ENCODE measurements around the gene ARAP3. TPM values are rescaled to one million over a fixed set of nuclear protein-coding genes. Genes with fewer than 3 reads are reported as not detected.
A peak's percentile ranks its signal among the peaks of the same experiment; 100 is the strongest.

ARAP3 gene
- total RNA-seq, 1 donor from 2014 or later, result 17.4 TPM

DNA sequence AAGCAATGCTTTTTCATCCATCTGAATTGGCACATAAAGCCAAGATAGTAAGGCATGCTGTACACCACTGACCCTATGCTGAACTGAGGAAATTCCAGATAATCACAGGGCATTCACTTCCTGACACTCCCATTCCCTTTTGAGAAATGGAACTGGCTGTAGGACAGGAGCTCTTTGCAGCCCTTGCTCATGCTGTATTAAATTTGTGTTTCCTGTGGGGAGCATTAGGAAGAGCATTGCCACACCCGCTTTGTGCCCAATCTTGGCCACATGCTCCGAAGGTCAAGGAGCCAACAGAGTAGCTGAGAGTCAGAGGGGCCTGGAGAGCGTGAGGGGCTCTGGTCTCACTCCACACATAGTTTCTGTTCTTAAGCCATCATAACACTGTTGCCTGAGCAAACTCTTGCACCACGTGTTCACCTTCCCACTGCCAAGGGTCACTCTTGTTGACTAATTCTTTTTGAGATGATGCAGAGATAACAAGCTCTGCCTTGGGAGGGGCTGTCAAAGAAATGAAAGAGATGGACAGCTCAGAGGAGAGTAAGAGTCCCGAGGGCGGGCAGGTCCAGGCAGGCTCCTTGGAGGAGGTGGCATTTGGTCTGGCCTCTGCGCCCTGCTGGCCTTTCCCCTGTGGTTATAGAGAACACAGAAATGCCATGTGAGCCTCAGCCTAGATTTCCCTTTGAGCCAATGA, 31.7 kb upstream of the ARAP3 start:
- FAIRE-seq, result no peak
- peak; percentile 20 for DNase-seq (ENCODE audit: low read depth)
- no peak overlapping the region for H3K9ac ChIP-seq (ENCODE audit: low read length)

DNA sequence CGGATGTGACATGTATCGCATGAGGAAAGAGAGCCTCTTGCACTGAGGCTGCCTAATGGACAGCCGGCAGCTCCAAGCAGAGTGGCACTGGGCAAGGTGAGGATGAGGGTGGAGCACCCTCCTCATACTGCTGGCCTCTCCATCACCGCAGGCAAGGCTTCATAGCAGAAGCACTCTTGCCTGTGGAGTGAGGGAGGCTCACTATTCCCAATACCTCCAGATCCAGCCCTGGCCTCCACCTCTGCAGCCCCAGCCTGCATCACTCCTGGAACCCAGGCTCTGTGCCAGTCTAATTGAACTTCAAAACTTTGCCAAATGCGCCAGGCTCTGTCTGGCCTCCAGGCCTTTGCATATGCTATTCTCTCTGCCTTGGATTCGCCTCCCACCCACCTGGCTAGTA, 29.7 kb upstream of the ARAP3 start:
- no peak overlapping the region for H3K9ac ChIP-seq (ENCODE audit: low read length)
- Mint-ChIP-seq H3K4me1 (ENCODE audit: low read depth, unreplicated experiment) (peaks cover 24% of the 10 kb centered on the region), H3K27me3 (ENCODE audit: low read depth, unreplicated experiment) (peaks cover 21% of the 10 kb centered on the region), H3K27ac (ENCODE audit: unreplicated experiment) (no peak overlapping the region), H3K4me3 (ENCODE audit: unreplicated experiment) (no peak overlapping the region), H3K36me3 (ENCODE audit: low read depth, unreplicated experiment) (no peaks in the 10 kb centered on the region), H3K9me3 (ENCODE audit: unreplicated experiment) (no peaks in the 10 kb centered on the region)
- DNase-seq (ENCODE audit: low read depth), result no peak
- no peak overlapping the region for H2AFZ ChIP-seq (ENCODE audit: low read depth, low read length)
- no peaks in the 10 kb centered on the region for H3K79me2 ChIP-seq (ENCODE audit: insufficient read depth, low read length)
- no peaks in the 10 kb centered on the region for H3K36me3 ChIP-seq (ENCODE audit: insufficient read depth, low read length)
- H3K4me3 ChIP-seq (ENCODE audit: insufficient read depth, low read depth, low read length), result no peak overlapping the region
- H3K4me1 ChIP-seq (ENCODE audit: insufficient read depth, low read length), result peaks cover 5% of the 10 kb centered on the region
- H3K27me3 ChIP-seq (ENCODE audit: insufficient read depth, low read length), result peaks cover 8% of the 10 kb centered on the region
- H4K20me1 ChIP-seq (ENCODE audit: insufficient read depth, low read length), result no peaks in the 10 kb centered on the region
- no peak for TF ChIP-seq EZH2 (IDR thresholded peaks at IDR 0.05; ENCODE audit: insufficient read depth, low read length)
- TF ChIP-seq, protein P1, sequence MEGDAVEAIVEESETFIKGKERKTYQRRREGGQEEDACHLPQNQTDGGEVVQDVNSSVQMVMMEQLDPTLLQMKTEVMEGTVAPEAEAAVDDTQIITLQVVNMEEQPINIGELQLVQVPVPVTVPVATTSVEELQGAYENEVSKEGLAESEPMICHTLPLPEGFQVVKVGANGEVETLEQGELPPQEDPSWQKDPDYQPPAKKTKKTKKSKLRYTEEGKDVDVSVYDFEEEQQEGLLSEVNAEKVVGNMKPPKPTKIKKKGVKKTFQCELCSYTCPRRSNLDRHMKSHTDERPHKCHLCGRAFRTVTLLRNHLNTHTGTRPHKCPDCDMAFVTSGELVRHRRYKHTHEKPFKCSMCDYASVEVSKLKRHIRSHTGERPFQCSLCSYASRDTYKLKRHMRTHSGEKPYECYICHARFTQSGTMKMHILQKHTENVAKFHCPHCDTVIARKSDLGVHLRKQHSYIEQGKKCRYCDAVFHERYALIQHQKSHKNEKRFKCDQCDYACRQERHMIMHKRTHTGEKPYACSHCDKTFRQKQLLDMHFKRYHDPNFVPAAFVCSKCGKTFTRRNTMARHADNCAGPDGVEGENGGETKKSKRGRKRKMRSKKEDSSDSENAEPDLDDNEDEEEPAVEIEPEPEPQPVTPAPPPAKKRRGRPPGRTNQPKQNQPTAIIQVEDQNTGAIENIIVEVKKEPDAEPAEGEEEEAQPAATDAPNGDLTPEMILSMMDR (IDR thresholded peaks at IDR 0.05; ENCODE audit: insufficient read depth, low read depth, low read length), result no peak
- no peak overlapping the region for H3K27ac ChIP-seq (ENCODE audit: low read depth, low read length)
- H3K4me2 ChIP-seq (ENCODE audit: low read length), result no peak overlapping the region
- FAIRE-seq, result no peak
- H3K9me3 ChIP-seq (ENCODE audit: insufficient read depth, low read depth, low read length), result no peaks in the 10 kb centered on the region

More for the DNA sequence above, 31.7 kb upstream of the ARAP3 start:
- H3K27ac ChIP-seq (ENCODE audit: low read depth, low read length), result no peak overlapping the region
- no peak overlapping the region for H3K4me3 ChIP-seq (ENCODE audit: insufficient read depth, low read depth, low read length)
- H3K36me3 ChIP-seq (ENCODE audit: insufficient read depth, low read length), result no peaks in the 10 kb centered on the region
- no peaks in the 10 kb centered on the region for H3K79me2 ChIP-seq (ENCODE audit: insufficient read depth, low read length)
- no peaks in the 10 kb centered on the region for H3K9me3 ChIP-seq (ENCODE audit: insufficient read depth, low read depth, low read length)
- H4K20me1 ChIP-seq (ENCODE audit: insufficient read depth, low read length), result no peaks in the 10 kb centered on the region
- Mint-ChIP-seq H3K9me3 (ENCODE audit: unreplicated experiment) (no peaks in the 10 kb centered on the region), H3K36me3 (ENCODE audit: low read depth, unreplicated experiment) (no peaks in the 10 kb centered on the region), H3K4me1 (ENCODE audit: low read depth, unreplicated experiment) (peaks cover 26% of the 10 kb centered on the region), H3K27me3 (ENCODE audit: low read depth, unreplicated experiment) (peaks cover 29% of the 10 kb centered on the region), H3K27ac (ENCODE audit: unreplicated experiment) (no peak overlapping the region), H3K4me3 (ENCODE audit: unreplicated experiment) (no peak overlapping the region)
- H3K4me1 ChIP-seq (ENCODE audit: insufficient read depth, low read length), result peaks cover 5% of the 10 kb centered on the region
- peaks cover 21% of the 10 kb centered on the region for H3K27me3 ChIP-seq (ENCODE audit: insufficient read depth, low read length)
- H2AFZ ChIP-seq (ENCODE audit: low read depth, low read length), result no peak overlapping the region
- TF ChIP-seq EZH2 (IDR thresholded peaks at IDR 0.05; ENCODE audit: insufficient read depth, low read length), result no peak
- TF ChIP-seq, protein P1 (IDR thresholded peaks at IDR 0.05; ENCODE audit: insufficient read depth, low read depth, low read length), result no peak
- H3K4me2 ChIP-seq (ENCODE audit: low read length), result peak overlapping the region; percentile 0

DNA sequence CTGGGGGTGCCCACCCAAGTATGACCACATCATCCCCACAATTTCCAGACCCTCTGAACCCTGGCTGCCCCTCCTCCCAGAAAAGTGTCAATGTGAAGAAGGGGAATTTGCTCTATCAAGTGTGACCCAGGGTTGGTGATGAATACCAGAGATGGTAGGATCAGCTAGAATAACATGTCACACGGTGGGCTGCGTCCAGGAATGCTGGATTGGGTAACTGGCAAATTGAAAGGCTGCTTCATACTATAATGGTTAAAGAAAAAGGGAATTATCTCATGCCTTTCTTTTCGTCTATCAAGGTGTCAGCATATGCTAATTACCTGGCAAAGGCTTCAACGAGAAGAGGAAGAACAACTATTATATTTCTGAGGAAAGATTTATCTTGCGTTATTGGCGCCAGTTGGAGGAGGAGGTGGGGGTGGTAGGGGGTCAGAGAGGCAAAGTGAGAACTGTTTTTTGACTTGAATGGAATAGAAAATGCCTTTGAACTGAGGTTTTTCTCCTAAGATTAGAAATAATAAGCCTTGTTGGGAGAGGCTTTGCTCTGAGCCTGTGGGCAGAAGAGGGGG, 27.8 kb upstream of the ARAP3 start:
- H3K4me1 Mint-ChIP-seq (ENCODE audit: low read depth, unreplicated experiment), result peaks cover 11% of the 10 kb centered on the region

More for the DNA sequence above, 27.8 kb upstream of the ARAP3 start:
- no peaks in the 10 kb centered on the region for H3K36me3 ChIP-seq (ENCODE audit: insufficient read depth, low read length)
- H3K27ac ChIP-seq (ENCODE audit: low read depth, low read length), result no peak overlapping the region
- TF ChIP-seq EZH2 (IDR thresholded peaks at IDR 0.05; ENCODE audit: insufficient read depth, low read length), result no peak
- TF ChIP-seq, protein P1 (IDR thresholded peaks at IDR 0.05; ENCODE audit: insufficient read depth, low read depth, low read length), result no peak
- H4K20me1 ChIP-seq (ENCODE audit: insufficient read depth, low read length), result no peaks in the 10 kb centered on the region
- H3K27ac Mint-ChIP-seq (ENCODE audit: unreplicated experiment), result no peak overlapping the region
- no peaks in the 10 kb centered on the region for H3K9me3 ChIP-seq (ENCODE audit: insufficient read depth, low read depth, low read length)
- H3K9ac ChIP-seq (ENCODE audit: low read length), result no peak overlapping the region
- H2AFZ ChIP-seq (ENCODE audit: low read depth, low read length), result no peak overlapping the region
- no peak overlapping the region for H3K4me3 Mint-ChIP-seq (ENCODE audit: unreplicated experiment)
- no peaks in the 10 kb centered on the region for H3K79me2 ChIP-seq (ENCODE audit: insufficient read depth, low read length)
- peaks cover 5% of the 10 kb centered on the region for H3K4me1 ChIP-seq (ENCODE audit: insufficient read depth, low read length)
- H3K36me3 Mint-ChIP-seq (ENCODE audit: low read depth, unreplicated experiment), result no peaks in the 10 kb centered on the region
- H3K27me3 Mint-ChIP-seq (ENCODE audit: low read depth, unreplicated experiment), result peaks cover 25% of the 10 kb centered on the region
- DNase-seq (ENCODE audit: low read depth), result no peak
- peaks cover 18% of the 10 kb centered on the region for H3K27me3 ChIP-seq (ENCODE audit: insufficient read depth, low read length)
- no peaks in the 10 kb centered on the region for H3K9me3 Mint-ChIP-seq (ENCODE audit: unreplicated experiment)
- no peak for FAIRE-seq
- H3K4me2 ChIP-seq (ENCODE audit: low read length), result no peak overlapping the region
- no peak overlapping the region for H3K4me3 ChIP-seq (ENCODE audit: insufficient read depth, low read depth, low read length)
